PFSK-1 (cell line): ENCODE data around the gene RPS6KB1.

Source experiments
- POLR2AphosphoS5 ChIP-seq: IDR thresholded peaks from 2 replicates; pipeline ENCODE4 v1.6.1; 2012; ENCODE audit warnings: low read depth, mild to moderate bottlenecking, control low read depth, low read length, moderate library complexity
- SIN3A ChIP-seq: IDR thresholded peaks from 2 replicates; pipeline ENCODE4 v1.6.1; 2012; ENCODE audit warnings: mild to moderate bottlenecking, low read length, moderate library complexity, borderline replicate concordance; ENCODE audit not compliant: insufficient read depth

DNA sequence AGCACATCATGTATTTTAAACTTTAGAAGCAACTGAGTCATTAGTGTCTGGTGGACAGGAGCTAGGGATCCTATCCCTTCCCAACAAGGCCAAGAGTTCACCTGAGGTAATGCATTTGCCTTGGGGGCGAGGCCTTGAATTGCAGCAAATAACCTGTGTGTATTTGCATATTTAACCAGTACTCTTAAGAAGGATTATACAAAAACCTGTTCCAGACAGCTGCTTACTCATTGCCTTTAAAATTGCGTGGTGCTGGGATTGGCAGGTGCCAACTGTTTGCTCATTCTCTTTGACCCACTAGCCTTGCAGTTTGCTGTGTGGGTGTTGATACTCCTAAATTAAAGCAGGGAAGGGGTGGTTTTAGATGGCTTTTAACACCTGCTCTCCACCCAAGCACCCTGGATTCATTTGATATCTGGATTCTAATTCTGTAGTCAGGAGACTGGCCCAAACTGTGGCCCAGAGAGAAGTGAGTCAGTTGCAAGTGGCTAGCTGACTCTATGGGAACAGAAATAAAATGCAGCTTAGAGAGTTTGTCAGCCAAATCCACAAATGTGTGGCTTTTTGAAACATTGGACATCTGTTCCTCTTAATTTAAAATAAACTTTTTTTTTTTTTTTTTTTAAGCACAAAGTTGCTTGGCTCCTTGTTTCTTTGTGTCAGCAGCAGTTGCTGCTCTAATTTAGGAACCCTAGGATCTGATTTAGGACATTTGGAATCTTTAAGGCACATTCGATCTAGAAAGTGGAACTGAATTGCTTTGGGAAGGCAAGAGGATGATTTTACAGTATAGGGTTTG is 47.1 kb upstream of the RPS6KB1 start:
- TF ChIP-seq POLR2AphosphoS5 (0 out of 2 replicates have a peak, but pooled peaks have one; percentile 28), SIN3A (peak; percentile 20; the same call in 1 of the 2 replicates)
